GM18508 (cell line): ENCODE data around the gene ISOC1.

Experiments used
- ATAC-seq: cut with Tn5 transposase; IDR thresholded peaks from one replicate; pipeline ENCODE4 v1.9.1; 2021; ENCODE audit warnings: moderate number of reproducible peaks; ENCODE audit not compliant: insufficient read depth, unreplicated experiment

Gene ISOC1

GRCh38 chr5:129122560-129122959, 28.0 kb downstream of the ISOC1 start:
- no peak for ATAC-seq

- ATAC-seq, result no peak
These were observed 30.1 kb downstream of the ISOC1 start for GRCh38 chr5:129124608-129125007.

- ATAC-seq, result peak; percentile 69
These were observed 31.3 kb downstream of the ISOC1 start for GRCh38 chr5:129125819-129126218.

DNA sequence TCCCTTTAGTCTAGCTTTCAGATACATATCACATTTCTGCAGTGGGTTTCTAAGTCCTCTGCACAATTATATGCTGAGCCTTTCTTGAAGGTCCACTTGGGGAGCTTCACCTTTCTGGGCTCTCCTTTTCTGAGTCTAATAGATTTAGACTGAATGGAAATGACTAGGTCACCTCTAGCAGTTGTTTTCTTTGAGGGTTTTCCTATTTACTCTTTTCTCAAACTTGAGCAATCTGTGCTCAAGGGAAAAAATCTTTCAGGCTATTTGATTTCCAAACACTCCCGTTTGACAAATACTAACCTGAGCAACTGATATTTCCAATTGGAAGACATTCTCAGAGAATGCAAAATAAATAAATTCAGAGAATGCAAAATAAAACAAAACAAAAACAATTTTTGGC, 39.0 kb downstream of the ISOC1 start:
- no peak for ATAC-seq

GRCh38 chr5:129135633-129136032, 41.1 kb downstream of the ISOC1 start:
- no peak for ATAC-seq

GRCh38 chr5:129137637-129138036, 43.1 kb downstream of the ISOC1 start:
- no peak for ATAC-seq

- ATAC-seq, result no peak
These were observed 46.5 kb downstream of the ISOC1 start for GRCh38 chr5:129141078-129141477.

GRCh38 chr5:129141696-129142095, 47.1 kb downstream of the ISOC1 start:
- ATAC-seq, result no peak

DNA sequence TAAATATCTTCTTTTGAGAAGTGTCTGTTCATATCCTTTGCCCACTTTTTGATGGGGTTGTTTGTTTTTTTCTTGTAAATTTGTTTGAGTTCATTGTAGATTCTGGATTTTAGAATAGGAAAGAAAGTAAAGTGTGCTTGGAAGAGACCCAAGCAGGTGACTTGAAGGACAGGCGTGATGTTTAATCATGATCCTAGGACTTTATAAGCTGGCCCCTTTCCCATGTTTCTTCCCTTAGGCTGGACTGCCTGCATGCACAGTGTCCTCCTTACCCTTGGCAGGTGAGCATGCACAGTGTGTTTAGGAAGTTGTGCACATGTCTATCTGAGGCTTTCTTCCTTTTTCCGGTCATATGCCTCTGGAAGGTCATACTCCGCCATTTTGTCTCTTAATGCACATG, 61.3 kb downstream of the ISOC1 start:
- no peak for ATAC-seq

- no peak for ATAC-seq
These were observed 67.3 kb downstream of the ISOC1 start for GRCh38 chr5:129161830-129162229.
